RKO (cell line): Measurements from ENCODE around the gene TLL2.

ENCODE experiments used
- DNase-seq: peaks from one replicate; pipeline ENCODE4 v3.0.0-alpha.2; 2016; ENCODE audit warnings: low spot score

TLL2 gene

DNA sequence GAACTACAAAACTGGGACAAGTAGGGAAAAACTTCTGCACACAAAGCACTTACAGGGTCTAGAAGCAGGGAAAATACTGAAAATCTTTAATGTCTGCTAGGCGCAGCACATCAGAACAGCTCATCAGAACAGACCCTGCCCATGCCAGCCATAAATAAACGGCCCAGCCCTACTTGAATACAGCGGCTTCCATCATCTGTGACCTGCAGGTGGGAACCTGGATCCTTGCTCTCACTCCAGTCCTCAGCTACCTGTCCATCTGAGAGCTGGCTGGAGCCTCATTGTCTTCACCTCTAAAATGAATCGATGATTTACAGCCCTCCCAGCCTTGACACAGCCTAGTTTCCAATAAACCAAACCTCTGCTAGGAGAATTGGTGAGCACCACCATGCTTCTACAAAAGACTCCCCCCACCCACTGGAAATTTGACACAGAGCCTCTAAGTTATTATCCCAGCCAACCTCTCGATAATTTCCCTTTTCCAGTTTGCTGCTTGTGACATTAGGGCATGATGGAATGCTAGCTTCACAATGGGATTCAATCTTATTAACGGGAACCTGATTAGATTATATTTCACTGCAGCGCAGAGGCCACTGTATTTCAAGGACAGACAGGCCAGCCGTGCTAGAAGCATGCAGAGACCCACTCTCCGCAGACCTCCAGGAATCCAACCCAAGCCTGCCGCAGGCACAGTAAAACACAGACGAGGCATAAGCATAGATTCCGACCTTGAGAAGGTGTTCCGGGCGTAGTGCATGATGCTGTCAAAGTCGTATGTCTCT is 93.3 kb downstream of the TLL2 start:
- no peak for DNase-seq

GRCh38 chr10:96419351-96419750 is 94.4 kb downstream of the TLL2 start:
- DNase-seq = no peak

GRCh38 chr10:96418582-96418981 is 95.1 kb downstream of the TLL2 start:
- no peak for DNase-seq

GRCh38 chr10:96417441-96417840 is 96.3 kb downstream of the TLL2 start:
- no peak for DNase-seq

DNA sequence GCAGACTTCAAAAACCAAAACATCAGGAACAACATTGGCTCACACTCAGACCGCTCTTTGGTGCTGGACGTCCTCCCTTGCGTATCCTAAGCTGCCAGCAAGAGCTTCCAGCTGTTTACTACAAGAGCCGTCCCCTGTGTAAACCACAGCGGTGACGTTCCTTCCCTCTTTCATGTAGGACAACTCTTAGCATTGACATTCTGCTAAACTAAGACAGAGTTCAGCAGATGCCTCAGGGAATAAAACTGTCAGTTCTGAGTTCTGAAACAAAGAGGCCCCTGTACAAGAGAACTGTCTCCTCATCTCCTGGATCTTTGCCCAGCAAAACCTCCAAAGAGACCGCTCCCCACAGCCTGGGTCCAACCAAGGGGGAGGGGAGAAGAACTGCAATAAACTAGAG is 97.1 kb downstream of the TLL2 start:
- DNase-seq = no peak

GRCh38 chr10:96415891-96416554 is 97.7 kb downstream of the TLL2 start:
- no peak for DNase-seq

DNA sequence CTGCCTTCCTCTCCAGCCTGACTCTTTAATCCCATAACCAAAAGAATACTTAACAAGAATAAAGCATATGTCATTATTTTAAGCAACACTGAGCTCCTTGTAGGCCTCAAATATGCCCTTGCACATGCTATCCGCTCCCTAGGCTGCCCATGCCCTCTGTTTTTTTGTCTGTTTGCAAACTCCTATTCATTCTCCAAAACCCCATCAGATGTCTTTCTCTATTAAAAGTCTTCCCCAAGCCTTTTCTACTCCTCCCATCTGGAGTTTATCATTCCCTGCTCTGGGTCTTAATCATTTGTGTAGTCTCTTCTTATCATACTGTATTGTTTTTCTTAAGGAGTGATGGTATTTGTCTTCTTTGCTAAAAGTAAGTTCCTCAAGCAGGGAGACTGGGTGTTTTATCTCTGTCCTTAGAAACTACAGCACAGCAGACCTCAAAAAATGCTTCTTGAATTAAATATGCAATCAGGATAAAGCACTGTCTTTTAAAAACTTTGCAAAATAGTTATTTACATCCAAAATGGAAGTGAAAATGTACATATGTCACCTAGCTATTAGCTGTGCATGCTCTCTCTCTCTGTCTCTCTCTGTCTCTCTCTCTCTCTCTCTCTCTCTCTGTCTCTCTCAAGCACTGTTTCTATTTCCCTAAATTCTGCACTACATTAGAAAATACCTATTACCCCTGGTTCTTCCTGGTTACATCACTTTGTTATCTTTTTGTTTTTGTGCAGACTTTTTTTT is 98.4 kb downstream of the TLL2 start:
- DNase-seq = no peak

GRCh38 chr10:96414303-96414702 is 99.4 kb downstream of the TLL2 start:
- DNase-seq = no peak

DNA sequence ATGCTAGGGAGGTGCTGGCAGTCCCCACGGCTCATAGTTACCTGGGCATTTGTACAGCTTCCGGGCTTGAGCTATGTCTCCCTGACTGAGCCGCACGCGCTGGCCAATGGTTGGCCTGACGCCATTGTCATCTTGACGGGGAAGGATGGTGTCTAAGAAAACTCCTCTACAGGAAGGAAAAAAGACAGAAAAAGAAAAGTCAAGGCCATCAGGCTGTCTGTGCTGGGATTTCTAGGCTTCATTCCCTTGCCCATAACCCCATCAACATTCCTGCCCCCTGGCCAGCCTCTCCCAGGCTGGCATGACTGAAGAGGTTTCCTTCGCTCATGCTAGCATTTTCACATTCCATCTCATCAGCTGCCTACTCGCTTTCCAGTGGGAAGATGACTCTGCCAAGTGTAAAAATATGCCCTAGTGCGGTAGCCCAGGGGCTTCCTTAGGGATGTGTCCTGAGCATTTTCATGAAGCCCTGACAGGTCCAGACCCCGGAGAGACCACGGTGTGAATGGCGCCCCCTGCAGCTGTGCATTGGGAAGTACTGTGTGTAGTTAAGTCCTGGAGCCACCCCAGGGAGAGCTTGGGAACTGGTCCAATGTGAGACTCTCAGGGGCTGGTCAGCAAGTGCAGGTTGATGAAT is 100.5 kb downstream of the TLL2 start:
- DNase-seq = no peak

- no peak for DNase-seq
Observed at GRCh38 chr10:96411716-96412320, 101.9 kb downstream of the TLL2 start.

GRCh38 chr10:96410296-96410695 is 103.4 kb downstream of the TLL2 start:
- DNase-seq = no peak

GRCh38 chr10:96408201-96408600 is 105.5 kb downstream of the TLL2 start:
- no peak for DNase-seq

GRCh38 chr10:96407560-96408069 is 106.1 kb downstream of the TLL2 start:
- DNase-seq = no peak

DNA sequence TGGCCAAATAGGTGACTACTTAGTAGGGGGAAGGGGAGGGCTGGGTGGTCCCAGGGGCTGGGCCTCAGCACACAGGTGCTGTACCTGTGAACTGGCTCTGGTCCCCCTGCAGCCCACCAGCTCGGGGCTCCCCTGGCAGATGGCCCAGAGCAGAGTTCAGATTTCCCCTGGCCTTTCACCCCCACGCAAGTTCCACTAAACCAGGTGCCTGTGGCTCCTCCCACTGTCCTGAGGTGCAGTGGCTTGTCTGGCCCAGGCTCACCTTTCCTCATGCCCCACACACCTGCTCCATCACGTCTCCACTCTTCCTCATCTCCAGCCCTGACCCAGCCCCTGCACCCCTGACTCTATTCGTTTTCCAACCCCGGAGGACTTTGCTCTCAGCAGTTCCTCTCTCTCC is 107.6 kb downstream of the TLL2 start:
- no peak for DNase-seq

- no peak for DNase-seq
Observed at GRCh38 chr10:96402417-96403305, 111.1 kb downstream of the TLL2 start.

GRCh38 chr10:96401036-96401435 is 112.7 kb downstream of the TLL2 start:
- DNase-seq = no peak

GRCh38 chr10:96400465-96400864 is 113.3 kb downstream of the TLL2 start:
- no peak for DNase-seq

GRCh38 chr10:96397902-96398301 is 115.8 kb downstream of the TLL2 start:
- no peak for DNase-seq

GRCh38 chr10:96395931-96396877 is 117.5 kb downstream of the TLL2 start:
- DNase-seq = peak; percentile 69

- DNase-seq = no peak
Observed at GRCh38 chr10:96390460-96390864, 123.3 kb downstream of the TLL2 start.
